Skeletal muscle tissue (tissue), 4 donors: ENCODE measurements around the gene VRK2. TPM values are rescaled to one million over a fixed set of nuclear protein-coding genes. Genes with fewer than 3 reads are reported as not detected.
"Not testable (repeated sequence)": the region's sequence is repeated elsewhere in the genome, so short reads cannot be mapped to it uniquely, and the experiment has no call there.

ENCODE experiments used
- H3K27ac ChIP-seq: one replicate; pipeline ENCODE4 v1.7.0; 2013; ENCODE audit warnings: mild to moderate bottlenecking, low read depth, low read length, inconsistent platforms
- H3K27me3 ChIP-seq, 3 donors: one replicate each; pipeline ENCODE4 v1.7.0; 2013; ENCODE audit warnings: low read length in 3 of 3; ENCODE audit not compliant: control insufficient read depth in 3 of 3, insufficient read depth in 3 of 3
- H3K36me3 ChIP-seq, 3 donors: one replicate each; pipeline ENCODE4 v1.7.0; 2013; ENCODE audit warnings: low read length in 3 of 3; ENCODE audit not compliant: control insufficient read depth in 3 of 3, insufficient read depth in 3 of 3
- H3K4me1 ChIP-seq, 3 donors: one replicate each; pipeline ENCODE4 v1.7.0; 2013; ENCODE audit warnings: low read length in 3 of 3, mild to moderate bottlenecking in 3 of 3; ENCODE audit not compliant: control insufficient read depth in 3 of 3, insufficient read depth in 3 of 3
- H3K4me3 ChIP-seq, 3 donors: one replicate each; pipeline ENCODE4 v1.7.0; 2013; ENCODE audit warnings: low read length in 3 of 3
- H3K9ac ChIP-seq, 3 donors: one replicate each; pipeline ENCODE4 v1.7.0; 2013; ENCODE audit warnings: low read length in 3 of 3, mild to moderate bottlenecking in 3 of 3, moderate library complexity in 2 of 3, low read depth in 1 of 3
- H3K9me3 ChIP-seq, 3 donors: one replicate each; pipeline ENCODE4 v1.7.0; 2013; ENCODE audit warnings: low read length in 3 of 3; ENCODE audit not compliant: control insufficient read depth in 3 of 3
- total RNA-seq: library from RNA; depleted of rRNA; stranded (reverse); fragments of >200 nt; gene quantifications from one replicate; pipeline ENCODE4 v1.2.3, GENCODE V29; 2014
- donor health status: Osteomylitis.

Gene VRK2
- total RNA-seq, 1 donor from 2014 or later: 9.9 TPM

- not testable (repeated sequence) for H3K4me3 ChIP-seq, H3K27ac ChIP-seq
Measured at GRCh38 chr2:58177187-58177586, 130.6 kb downstream of the VRK2 start.

DNA sequence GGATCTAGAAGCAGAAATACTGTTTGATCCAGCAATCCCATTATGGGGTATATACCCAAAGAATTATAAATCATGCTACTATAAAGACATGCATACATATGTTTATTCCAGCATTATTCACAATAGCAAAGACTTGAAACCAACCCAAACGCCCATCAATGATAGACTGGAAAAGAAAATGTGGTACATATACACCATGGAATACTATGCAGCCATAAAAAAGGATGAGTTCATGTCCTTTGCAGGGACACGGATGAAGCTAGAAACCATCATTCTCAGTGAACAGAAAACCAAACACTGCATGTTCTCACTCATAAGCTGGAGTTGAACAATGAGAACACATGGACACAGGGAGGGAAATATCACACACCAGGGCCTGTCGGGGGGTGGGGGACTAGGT, 133.6 kb downstream of the VRK2 start:
- not testable (repeated sequence) for H3K36me3 ChIP-seq, H3K9ac ChIP-seq, H3K27ac ChIP-seq, H3K4me3 ChIP-seq, H3K4me1 ChIP-seq, H3K9me3 ChIP-seq, H3K27me3 ChIP-seq

More at GRCh38 chr2:58177187-58177586, 130.6 kb downstream of the VRK2 start:
- H3K4me1 ChIP-seq, H3K27me3 ChIP-seq, H3K9me3 ChIP-seq, H3K36me3 ChIP-seq, H3K9ac ChIP-seq: not testable (repeated sequence)

DNA sequence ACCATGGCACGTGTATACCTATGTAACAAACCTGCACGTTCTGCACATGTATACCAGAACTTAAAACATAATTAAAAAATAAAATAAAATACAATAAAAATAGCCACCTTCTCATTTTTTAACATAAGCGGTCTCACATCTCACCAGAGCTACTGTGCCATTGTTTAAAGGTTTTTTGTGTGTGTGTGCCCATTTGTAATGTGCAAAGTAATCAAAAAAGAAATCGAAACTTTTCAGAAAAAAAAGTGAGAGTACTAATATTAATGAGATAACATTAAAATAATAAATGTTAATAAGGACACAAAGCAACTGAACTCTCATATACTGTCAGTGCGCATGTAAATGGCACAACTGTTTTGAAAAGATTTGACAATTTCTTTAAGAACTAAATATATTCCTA, 134.0 kb downstream of the VRK2 start:
- H3K4me1 ChIP-seq: no peaks in the 10 kb centered on the region
- no peak overlapping the region for H3K4me3 ChIP-seq
- H3K27me3 ChIP-seq: no peaks in the 10 kb centered on the region
- no peak overlapping the region for H3K9ac ChIP-seq
- H3K36me3 ChIP-seq: peaks cover 0 to 3% (median 0%) of the 10 kb centered on the region in 3 donors
- H3K27ac ChIP-seq: no peak overlapping the region
- no peaks in the 10 kb centered on the region for H3K9me3 ChIP-seq

GRCh38 chr2:58182527-58182926, 135.9 kb downstream of the VRK2 start:
- peaks cover 0 to 3% (median 0%) of the 10 kb centered on the region in 3 donors for H3K36me3 ChIP-seq
- no peak overlapping the region for H3K27ac ChIP-seq
- no peaks in the 10 kb centered on the region for H3K9me3 ChIP-seq
- H3K4me1 ChIP-seq: no peaks in the 10 kb centered on the region
- H3K4me3 ChIP-seq: no peak overlapping the region
- no peak overlapping the region for H3K9ac ChIP-seq
- no peaks in the 10 kb centered on the region for H3K27me3 ChIP-seq

GRCh38 chr2:58186501-58186900, 139.9 kb downstream of the VRK2 start:
- H3K9me3 ChIP-seq: no peaks in the 10 kb centered on the region
- no peak overlapping the region for H3K27ac ChIP-seq
- H3K4me1 ChIP-seq: no peaks in the 10 kb centered on the region
- no peaks in the 10 kb centered on the region for H3K27me3 ChIP-seq
- peaks cover 0 to 4% (median 0%) of the 10 kb centered on the region in 3 donors for H3K36me3 ChIP-seq
- no peak overlapping the region for H3K4me3 ChIP-seq
- H3K9ac ChIP-seq: no peak overlapping the region

DNA sequence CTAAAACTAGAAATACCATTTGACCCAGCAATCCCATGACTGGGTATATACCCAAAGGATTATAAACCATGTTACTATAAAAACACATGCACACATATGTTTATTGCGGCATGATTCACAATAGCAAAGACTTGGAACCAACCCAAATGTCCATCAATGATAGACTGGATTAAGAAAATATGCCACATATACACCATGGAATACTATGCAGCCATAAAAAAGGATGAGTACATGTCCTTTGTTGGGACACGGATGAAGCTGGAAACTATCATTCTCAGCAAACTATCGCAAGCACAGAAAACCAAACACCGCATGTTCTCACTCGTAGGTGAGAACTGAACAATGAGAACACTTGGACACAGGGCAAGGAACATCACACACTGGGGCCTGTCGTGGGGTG, 140.4 kb downstream of the VRK2 start:
- H3K36me3 ChIP-seq, H3K27me3 ChIP-seq, H3K9ac ChIP-seq, H3K9me3 ChIP-seq, H3K27ac ChIP-seq, H3K4me3 ChIP-seq, H3K4me1 ChIP-seq: not testable (repeated sequence)

DNA sequence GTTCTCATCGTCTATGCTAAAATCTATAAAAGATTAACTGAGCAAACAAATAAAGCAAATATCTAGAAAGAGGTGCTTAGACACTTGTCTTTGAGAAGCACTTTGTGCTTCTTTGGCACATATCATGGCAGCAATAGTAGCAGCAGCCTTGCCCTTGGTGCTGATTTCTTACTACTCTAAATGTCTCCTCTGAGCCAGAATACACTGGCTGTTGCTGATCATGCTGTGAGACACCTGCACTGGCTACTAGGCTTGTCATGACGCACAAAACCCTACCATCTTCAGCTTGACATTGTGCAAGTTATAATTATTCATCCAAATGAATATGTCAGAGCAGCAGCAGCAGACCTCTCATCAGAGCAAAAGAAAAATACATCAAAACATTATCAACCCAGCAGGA, 147.9 kb downstream of the VRK2 start:
- H3K27me3 ChIP-seq: no peaks in the 10 kb centered on the region
- H3K4me1 ChIP-seq: no peaks in the 10 kb centered on the region
- H3K9me3 ChIP-seq: no peaks in the 10 kb centered on the region
- H3K4me3 ChIP-seq: no peak overlapping the region
- peaks cover 0 to 3% (median 2%) of the 10 kb centered on the region in 3 donors for H3K36me3 ChIP-seq
- no peak overlapping the region for H3K9ac ChIP-seq
- H3K27ac ChIP-seq: no peak overlapping the region

- H3K4me1 ChIP-seq: no peaks in the 10 kb centered on the region
- H3K36me3 ChIP-seq: peaks cover 0 to 3% (median 2%) of the 10 kb centered on the region in 3 donors
- no peak overlapping the region for H3K27ac ChIP-seq
- no peaks in the 10 kb centered on the region for H3K27me3 ChIP-seq
- H3K9ac ChIP-seq: no peak overlapping the region
- no peak overlapping the region for H3K4me3 ChIP-seq
- no peaks in the 10 kb centered on the region for H3K9me3 ChIP-seq
Measured at GRCh38 chr2:58195662-58196061, 149.1 kb downstream of the VRK2 start.

DNA sequence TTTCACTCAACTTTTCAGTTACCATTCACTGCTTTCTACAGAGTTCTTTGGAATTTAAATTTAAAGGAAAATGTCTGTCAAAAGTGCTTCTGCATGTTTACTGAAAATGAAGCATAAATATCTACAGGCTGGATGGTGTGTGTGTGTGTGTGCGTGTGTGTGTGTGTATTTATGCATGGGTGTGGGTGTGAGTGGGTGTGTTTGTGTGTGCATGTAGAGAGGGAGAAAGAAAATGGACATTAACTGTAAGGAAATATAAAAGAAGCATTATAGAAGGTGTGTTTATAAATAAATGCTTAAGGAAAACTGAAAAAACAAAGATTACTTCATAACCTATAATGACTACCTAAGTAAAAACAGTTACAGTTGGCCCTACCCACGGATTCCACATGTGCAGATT, 151.3 kb downstream of the VRK2 start:
- H3K9me3 ChIP-seq: no peaks in the 10 kb centered on the region
- H3K9ac ChIP-seq: no peak overlapping the region
- H3K27me3 ChIP-seq: no peaks in the 10 kb centered on the region
- H3K27ac ChIP-seq: no peak overlapping the region
- no peak overlapping the region for H3K4me3 ChIP-seq
- no peaks in the 10 kb centered on the region for H3K4me1 ChIP-seq
- peaks cover 0 to 3% (median 2%) of the 10 kb centered on the region in 3 donors for H3K36me3 ChIP-seq

DNA sequence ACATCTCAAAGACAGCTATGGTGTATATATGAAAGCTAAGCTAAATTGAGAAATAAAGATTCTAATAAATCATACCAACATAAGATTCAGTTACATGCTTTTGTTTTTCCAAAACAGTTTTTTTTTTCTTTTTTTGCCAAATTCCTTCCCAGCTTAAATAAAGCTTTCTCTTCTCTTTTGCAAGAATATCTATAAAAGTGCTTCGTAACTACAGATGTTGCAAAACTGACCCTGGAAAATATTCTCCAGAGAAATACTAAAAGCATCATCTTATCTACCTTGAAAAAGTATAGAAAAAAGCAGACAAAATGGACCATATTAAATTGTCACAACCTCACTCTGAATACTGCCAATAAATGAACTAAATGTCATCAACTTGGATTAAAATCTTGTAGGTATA, 155.8 kb downstream of the VRK2 start:
- no peak overlapping the region for H3K27ac ChIP-seq
- no peaks in the 10 kb centered on the region for H3K4me1 ChIP-seq
- peaks cover 0 to 3% (median 0%) of the 10 kb centered on the region in 3 donors for H3K36me3 ChIP-seq
- no peaks in the 10 kb centered on the region for H3K27me3 ChIP-seq
- H3K4me3 ChIP-seq: no peak overlapping the region
- H3K9me3 ChIP-seq: no peaks in the 10 kb centered on the region
- no peak overlapping the region for H3K9ac ChIP-seq

DNA sequence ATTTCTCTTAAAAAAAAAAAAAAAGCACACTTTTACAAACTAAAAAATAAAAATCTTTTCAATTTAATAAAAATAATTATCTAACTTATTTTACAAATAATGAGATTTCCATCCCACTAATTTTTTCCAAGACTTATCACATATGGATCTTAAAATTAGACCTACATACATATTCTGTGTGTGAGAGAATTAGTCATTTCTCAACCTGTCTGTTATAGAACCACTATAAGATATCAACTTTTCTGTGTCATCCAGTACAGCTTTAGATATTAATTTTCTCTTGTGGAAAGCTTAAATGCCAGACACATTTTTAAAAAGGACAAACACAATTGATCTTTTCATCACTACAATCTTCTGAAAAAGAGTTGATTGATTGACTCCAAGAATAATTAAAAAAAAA, 156.4 kb downstream of the VRK2 start:
- no peak overlapping the region for H3K4me3 ChIP-seq
- H3K4me1 ChIP-seq: no peaks in the 10 kb centered on the region
- no peak overlapping the region for H3K27ac ChIP-seq
- H3K27me3 ChIP-seq: no peaks in the 10 kb centered on the region
- H3K9me3 ChIP-seq: no peaks in the 10 kb centered on the region
- no peaks in the 10 kb centered on the region for H3K36me3 ChIP-seq
- no peak overlapping the region for H3K9ac ChIP-seq
